Measurements from ENCODE around the gene KDM5C.

Gene KDM5C

GRCh38 chrX:53224860-53225797 lies at the start of gene KDM5C:
Gene KDM5C, minus strand, starts transcription at chrX:53225207. Its CDS starts 318 bp downstream, at chrX:53224889.
- DNase-seq, result peak; percentile 91

- DNase-seq, result no peak
Observed at GRCh38 chrX:53272808-53273337, 47.9 kb upstream of the KDM5C start.

GRCh38 chrX:53269536-53270107 lies 44.6 kb upstream of the KDM5C start:
- DNase-seq, result no peak

- no peak for DNase-seq
Observed at GRCh38 chrX:53268173-53268572, 43.2 kb upstream of the KDM5C start.

GRCh38 chrX:53266914-53267313 lies 41.9 kb upstream of the KDM5C start:
- no peak for DNase-seq

- DNase-seq, result no peak
Observed at GRCh38 chrX:53265771-53266574, 41.0 kb upstream of the KDM5C start.

- peak; percentile 57 for DNase-seq
Observed at GRCh38 chrX:53263597-53264094, 38.6 kb upstream of the KDM5C start.

GRCh38 chrX:53262918-53263394 lies 37.9 kb upstream of the KDM5C start:
- no peak for DNase-seq

- no peak for DNase-seq
Observed at GRCh38 chrX:53262189-53262917, 37.3 kb upstream of the KDM5C start.

GRCh38 chrX:53261355-53261972 lies 36.5 kb upstream of the KDM5C start:
- DNase-seq, result no peak

GRCh38 chrX:53260836-53261235 lies 35.8 kb upstream of the KDM5C start:
- no peak for DNase-seq

- DNase-seq, result no peak
Observed at GRCh38 chrX:53257670-53258423, 32.8 kb upstream of the KDM5C start.

- DNase-seq, result no peak
Observed at GRCh38 chrX:53257166-53257565, 32.2 kb upstream of the KDM5C start.

GRCh38 chrX:53256446-53257041 lies 31.5 kb upstream of the KDM5C start:
- no peak for DNase-seq

- DNase-seq, result no peak
Observed at GRCh38 chrX:53255738-53256191, 30.8 kb upstream of the KDM5C start.

- DNase-seq, result no peak
Observed at GRCh38 chrX:53254570-53255461, 29.8 kb upstream of the KDM5C start.

GRCh38 chrX:53253293-53254020 lies 28.4 kb upstream of the KDM5C start:
- DNase-seq, result no peak

GRCh38 chrX:53251307-53251706 lies 26.3 kb upstream of the KDM5C start:
- DNase-seq, result no peak

- DNase-seq, result no peak
Observed at GRCh38 chrX:53250556-53250955, 25.5 kb upstream of the KDM5C start.

Data from activated CD8-positive, alpha-beta memory T cell treated with anti-CD3 and anti-CD28 coated beads, Interleukin-2, amount 50 U/mL, for 4 hours (primary cell).